Motor neuron (in vitro differentiated cells): ENCODE measurements around the gene RHOH. TPM values are rescaled to one million over a fixed set of nuclear protein-coding genes. Genes with fewer than 3 reads are reported as not detected.
"Not testable (repeated sequence)": the region's sequence is repeated elsewhere in the genome, so short reads cannot be mapped to it uniquely, and the experiment has no call there.

Experiments used
- ATAC-seq, 8 experiments: fragments of 200-7000 bp; cut with Tn5 transposase; replicated peaks in 6 of 8; 2 replicates each; pipeline ENCODE4 v1.8.0; 2021; ENCODE audit warnings: mild to moderate bottlenecking in 8 of 8, moderate library complexity in 8 of 8
- H3K27ac ChIP-seq, 2 donors: fragments of 250-450 bp; sonication (Bioruptor Pico); 2 replicates each; pipeline ENCODE4 v1.9.0; 2021; ENCODE audit warnings: antibody characterized with exemption in 2 of 2, mild to moderate bottlenecking in 2 of 2, moderate library complexity in 1 of 2
- H3K4me1 ChIP-seq, 2 donors: fragments of 250-450 bp; sonication (Bioruptor Pico); replicated peaks in 1 of 2; 2 replicates each; pipeline ENCODE4 v1.6.1; 2021; ENCODE audit warnings: antibody characterized with exemption in 2 of 2, mild to moderate bottlenecking in 2 of 2, moderate library complexity in 1 of 2
- H3K4me3 ChIP-seq, 5 donors: fragments of 250-450 bp; sonication (Bioruptor Pico); 2 replicates each; pipeline ENCODE4 v1.9.0; 2021; ENCODE audit warnings: antibody characterized with exemption in 5 of 5, mild to moderate bottlenecking in 5 of 5, moderate library complexity in 4 of 5
- WGBS, 10 experiments: fragments of 450-650 bp; shearing (Covaris generic); methylation state at CpG; one replicate each; pipeline ENCODE4 v1.0.0; 2022; 5-methylcytosine and 5-hydroxymethylcytosine counted together
- in situ Hi-C, 9 experiments: fragments of 400-800 bp; cut with MboI; loops; one replicate each; pipeline ENCODE4 v1.15.0; 2021; ENCODE audit warnings: low sequenced_read_pairs in 9 of 9, low pct_unique_long_range_greater_than_20kb in 2 of 9; ENCODE audit not compliant: unreplicated experiment in 9 of 9
- total RNA-seq, 8 experiments: library from RNA; unstranded; fragments of 300-600 nt; gene quantifications; 2 replicates each; pipeline versions ENCODE4 v1.2.3 to v1.2.4, GENCODE V29; 2022

RHOH gene
- total RNA-seq, 8 experiments from 2014 or later, result 0.10 to 5.5 (median 0.46) TPM; not detected in 1

DNA sequence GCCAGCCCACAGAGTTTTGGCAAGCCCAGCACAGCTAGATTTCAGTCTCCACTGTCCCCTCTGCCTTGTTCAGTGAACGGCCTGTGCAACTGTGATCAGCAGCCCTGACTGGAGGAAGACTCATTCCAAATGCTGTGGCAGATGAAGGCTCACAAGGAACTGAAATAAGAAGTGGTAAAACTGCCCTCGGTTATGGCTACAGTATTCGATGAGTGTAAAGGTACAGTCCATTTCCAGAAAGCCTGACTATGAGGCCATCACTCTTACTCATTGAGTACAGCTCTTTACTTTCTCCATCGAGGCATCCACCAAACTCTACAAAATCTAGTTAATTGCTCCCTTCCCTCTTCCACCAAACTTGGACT is 69.1 kb downstream of the RHOH start:
- WGBS, 10 experiments, result 43 to 100% (median 100%) methylated on average over 1 to 3 of the region's 4 CpGs; no CpG with 5 or more reads in 2 of the 10 experiments
- Histone ChIP-seq H3K4me1 (peaks cover 9 to 10% of the 10 kb centered on the region in 2 donors), H3K27ac (no peak overlapping the region), H3K4me3 (no peak overlapping the region)
- no peak for ATAC-seq
- in situ Hi-C loops, result no loop called here

DNA sequence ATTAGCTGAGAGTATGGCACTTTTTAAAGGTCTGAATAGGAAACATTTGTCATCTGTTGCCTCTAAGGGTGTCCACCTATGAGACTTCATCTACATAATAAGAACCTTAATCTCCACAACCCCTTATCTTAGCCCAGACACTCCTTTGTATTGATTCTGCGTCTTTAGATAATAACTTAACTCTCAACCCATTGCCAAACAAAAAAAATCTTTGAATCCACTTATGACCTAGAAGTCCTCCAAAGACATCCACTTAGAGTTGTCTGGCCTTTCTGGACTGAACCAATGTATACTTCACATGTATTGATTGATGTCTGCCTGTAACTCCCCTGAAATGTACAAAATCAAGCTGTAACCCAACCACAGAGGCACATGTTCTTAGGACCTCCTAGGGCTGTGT is 72.3 kb downstream of the RHOH start:
- ATAC-seq, result no peak
- Histone ChIP-seq H3K27ac (no peak overlapping the region), H3K4me1 (peaks cover 9 to 10% of the 10 kb centered on the region in 2 donors), H3K4me3 (no peak overlapping the region)
- 17 to 80% (median 67%) methylated on average over 1 of the region's 1 CpG; no CpG with 5 or more reads in 6 of the 10 experiments for WGBS, 10 experiments
- in situ Hi-C loops, result no loop called here

DNA sequence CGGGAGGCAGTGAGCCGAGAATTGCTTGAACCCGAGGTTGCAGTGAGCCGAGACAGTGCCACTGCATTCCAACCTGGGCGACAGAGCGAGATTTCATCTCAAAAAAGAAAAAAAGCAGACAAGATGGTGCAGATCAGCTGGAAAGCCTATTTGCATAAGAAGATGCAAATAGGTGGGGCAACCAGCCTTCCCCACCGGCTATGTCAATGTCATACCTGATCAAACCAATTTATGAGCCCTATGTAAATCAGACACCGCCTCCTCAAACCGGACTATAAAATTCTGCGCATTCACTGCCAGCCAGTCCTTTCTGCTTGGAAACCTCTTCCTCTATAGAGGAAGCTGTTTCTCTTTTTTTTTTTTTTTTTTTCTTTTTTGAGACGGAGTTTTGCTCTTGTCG is 73.8 kb downstream of the RHOH start:
- Histone ChIP-seq H3K4me3 (no peak overlapping the region), H3K27ac (no peak overlapping the region), H3K4me1 (peaks cover 0 to 10% of the 10 kb centered on the region in 2 donors)
- ATAC-seq, result no peak
- 64 to 99% (median 90%) methylated on average over 5 to 10 of the region's 12 CpGs; no CpG with 5 or more reads in 2 of the 10 experiments for WGBS, 10 experiments
- in situ Hi-C loops, result no loop called here

DNA sequence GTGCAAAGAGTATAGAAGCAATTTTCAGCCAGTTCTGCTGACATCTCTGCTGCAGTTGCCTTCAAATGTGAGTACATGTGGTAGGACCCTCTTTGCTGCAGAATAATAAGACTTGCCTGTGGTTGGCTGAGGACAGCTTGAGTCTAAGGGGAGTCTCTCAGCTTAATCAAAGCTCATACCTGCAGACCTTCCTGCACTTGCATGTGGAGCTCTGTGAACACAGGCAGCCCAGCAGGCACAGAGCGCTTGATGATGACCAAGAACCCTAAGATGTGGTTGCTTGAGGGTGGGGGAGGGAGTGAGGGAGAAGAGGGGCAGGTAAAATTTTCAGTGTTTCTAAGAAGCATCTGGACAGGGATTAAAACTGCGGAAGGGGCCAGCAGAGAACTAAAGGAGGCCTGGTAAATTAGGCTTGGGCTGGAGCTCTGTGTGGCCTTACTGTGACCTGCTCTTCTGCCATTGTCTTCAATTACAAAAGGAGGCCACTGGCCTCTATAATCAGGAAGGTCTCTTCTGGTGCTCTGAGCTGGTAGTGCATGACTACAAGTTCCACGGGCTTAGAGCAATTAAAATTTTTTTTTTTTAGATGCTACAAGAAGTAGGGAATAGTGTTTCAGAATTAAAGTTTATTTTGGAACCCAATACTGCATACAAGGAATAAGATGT is 78.4 kb downstream of the RHOH start:
- H3K4me3 ChIP-seq, result no peak overlapping the region
- no peak overlapping the region for H3K27ac ChIP-seq
- 0 to 58% (median 30%) methylated on average over 1 to 3 of the region's 3 CpGs; no CpG with 5 or more reads in 4 of the 10 experiments for WGBS, 10 experiments
- peaks cover 0 to 9% of the 10 kb centered on the region in 2 donors for H3K4me1 ChIP-seq
- ATAC-seq, result no peak
- in situ Hi-C loops, result no loop called here

DNA sequence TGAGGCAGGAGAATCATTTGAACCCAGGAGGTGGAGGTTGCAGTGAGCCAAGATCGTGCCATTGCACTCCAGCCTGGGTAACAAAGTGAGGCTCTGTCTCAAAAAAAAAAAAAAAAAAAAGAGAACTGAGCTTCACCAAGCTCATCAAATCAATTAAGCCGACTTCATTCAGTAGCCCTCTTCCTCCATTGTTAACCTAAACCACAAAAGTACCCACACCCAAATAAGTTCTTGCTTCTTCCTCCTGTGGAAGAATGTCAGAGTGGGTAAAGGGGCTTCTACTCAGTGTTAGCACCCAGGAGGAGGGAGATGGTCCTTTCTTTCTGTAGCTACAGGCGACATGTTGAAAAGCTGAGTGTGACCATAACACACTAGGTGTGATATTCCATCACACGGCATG is 79.7 kb downstream of the RHOH start:
- 63 to 100% (median 76%) methylated on average over 1 to 3 of the region's 4 CpGs; no CpG with 5 or more reads in 3 of the 10 experiments for WGBS, 10 experiments
- Histone ChIP-seq H3K27ac (no peak overlapping the region), H3K4me1 (peaks cover 0 to 9% of the 10 kb centered on the region in 2 donors), H3K4me3 (no peak overlapping the region)
- ATAC-seq, result no peak
- in situ Hi-C loops, result no loop called here

DNA sequence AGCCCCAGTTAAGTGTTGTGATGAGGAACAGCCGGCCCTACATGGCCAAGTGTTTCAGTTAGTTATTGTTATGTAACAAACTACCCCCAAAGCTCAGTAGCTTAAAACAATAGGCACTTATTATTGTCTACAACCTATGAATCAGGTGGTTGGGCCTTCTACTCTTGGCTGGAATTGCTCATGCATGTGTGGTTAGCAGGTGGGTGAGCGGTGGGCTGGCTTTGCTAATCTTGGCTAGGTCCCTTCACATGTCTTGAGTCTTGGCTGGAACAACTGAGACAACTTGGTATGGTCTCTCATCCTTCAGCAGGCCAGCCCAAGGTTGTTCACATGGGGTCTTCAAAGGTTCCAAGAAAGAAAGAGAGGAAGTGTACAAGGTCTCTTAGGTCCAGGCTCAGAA is 83.8 kb downstream of the RHOH start:
- Histone ChIP-seq H3K4me3 (no peak overlapping the region), H3K27ac (no peak overlapping the region), H3K4me1 (peaks cover 0 to 6% of the 10 kb centered on the region in 2 donors)
- ATAC-seq, result no peak
- in situ Hi-C loops, result no loop called here
- 80 to 100% (median 100%) methylated on average over 1 to 2 of the region's 2 CpGs; no CpG with 5 or more reads in 5 of the 10 experiments for WGBS, 10 experiments

DNA sequence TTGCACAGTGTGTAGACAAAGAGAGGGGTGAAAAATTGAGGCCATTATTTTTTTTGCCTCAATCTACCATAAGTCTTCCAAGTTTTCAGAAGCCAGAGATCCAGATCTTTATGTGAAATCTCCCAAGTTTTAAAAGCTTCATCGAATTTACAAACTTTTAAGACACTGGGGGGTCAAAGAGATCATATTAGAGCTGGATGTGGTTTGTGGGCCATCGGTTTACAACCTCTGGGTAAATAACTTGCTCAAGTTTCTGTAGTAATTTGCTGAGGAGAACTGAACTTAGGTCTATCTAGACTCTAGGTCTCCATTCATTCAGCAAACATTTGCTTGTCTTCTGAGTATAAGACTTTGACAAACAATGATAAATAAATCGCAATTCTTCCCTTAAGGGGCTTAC is 84.3 kb downstream of the RHOH start:
- no peak for ATAC-seq
- in situ Hi-C loops, result no loop called here
- no peak overlapping the region for H3K4me3 ChIP-seq
- peaks cover 0 to 7% of the 10 kb centered on the region in 2 donors for H3K4me1 ChIP-seq
- no peak overlapping the region for H3K27ac ChIP-seq
- WGBS, 10 experiments, result 19 to 100% (median 74%) methylated on average over 1 to 3 of the region's 3 CpGs

DNA sequence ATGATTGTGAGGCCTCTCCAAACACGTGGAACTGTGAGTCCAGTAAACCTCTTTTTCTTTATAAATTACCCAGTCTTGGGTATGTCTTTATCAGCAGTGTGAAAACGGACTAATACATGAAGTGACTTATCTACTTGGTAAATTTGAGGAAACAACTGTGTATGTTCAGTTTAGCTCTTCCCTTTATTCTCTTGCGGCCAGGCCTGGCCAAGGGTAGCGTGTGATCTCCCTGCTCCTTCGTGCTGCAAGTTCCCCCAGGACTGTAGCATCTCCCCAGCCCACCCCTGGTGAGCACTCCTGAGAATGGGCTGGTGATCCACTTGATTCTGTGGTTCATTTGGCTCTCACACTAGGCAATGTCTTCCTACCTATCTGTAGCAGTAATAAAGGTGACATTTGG is 85.1 kb downstream of the RHOH start:
- Histone ChIP-seq H3K27ac (no peak overlapping the region), H3K4me3 (no peak overlapping the region), H3K4me1 (peaks cover 0 to 7% of the 10 kb centered on the region in 2 donors)
- no peak for ATAC-seq
- WGBS, 10 experiments, result 17 to 89% (median 75%) methylated on average over 1 to 3 of the region's 5 CpGs; no CpG with 5 or more reads in 3 of the 10 experiments
- in situ Hi-C loops, result no loop called here

DNA sequence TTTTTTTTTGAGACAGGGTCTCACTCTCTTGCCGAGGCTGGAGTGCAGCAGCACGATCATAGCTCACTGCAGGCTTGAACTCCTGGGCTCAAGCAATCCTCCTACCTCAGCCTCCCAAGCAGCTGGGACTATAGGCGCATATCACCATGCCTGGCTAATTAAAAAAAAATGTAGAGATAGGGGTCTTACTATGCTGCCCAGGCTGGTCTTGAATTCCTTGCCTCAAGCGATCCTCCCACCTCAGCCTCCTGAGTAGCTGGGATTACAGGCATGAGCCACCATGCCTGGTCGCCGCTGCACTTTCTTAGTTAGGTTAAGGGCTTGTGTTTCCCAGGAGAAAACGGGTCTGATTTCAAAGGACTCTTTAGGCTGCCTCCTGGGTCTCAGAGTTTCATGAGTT is 86.0 kb downstream of the RHOH start:
- H3K27ac ChIP-seq, H3K4me1 ChIP-seq, H3K4me3 ChIP-seq, ATAC-seq, in situ Hi-C loops: not testable (repeated sequence)
- WGBS, 10 experiments, result 7 to 100% (median 87%) methylated on average over 1 to 5 of the region's 7 CpGs; no CpG with 5 or more reads in 1 of the 10 experiments

DNA sequence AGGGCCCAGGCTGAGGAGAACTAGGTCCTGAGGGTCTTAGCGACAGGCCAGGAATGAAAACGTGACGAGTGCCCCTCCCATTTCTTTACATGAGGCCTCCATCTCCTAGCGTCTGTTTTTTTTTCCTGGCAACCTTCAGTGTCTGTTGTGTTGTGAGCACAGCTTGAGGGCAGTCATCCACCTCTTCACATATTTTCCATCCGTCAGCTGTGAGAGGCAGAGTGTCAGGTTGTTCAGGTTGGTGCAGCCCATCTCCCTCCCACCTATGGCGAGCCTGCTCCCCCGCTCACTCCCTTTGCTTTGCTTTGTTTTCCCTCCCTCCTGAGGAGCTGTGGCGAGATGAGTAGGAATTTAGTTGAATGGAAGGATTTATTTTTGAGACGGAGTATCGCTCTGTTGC is 86.6 kb downstream of the RHOH start:
- no peak for ATAC-seq
- H3K27ac ChIP-seq, result no peak overlapping the region
- H3K4me1 ChIP-seq, result peaks cover 0 to 7% of the 10 kb centered on the region in 2 donors
- in situ Hi-C loops, result no loop called here
- H3K4me3 ChIP-seq, result no peak overlapping the region
- 83 to 100% (median 88%) methylated on average over 1 to 8 of the region's 10 CpGs; no CpG with 5 or more reads in 5 of the 10 experiments for WGBS, 10 experiments

DNA sequence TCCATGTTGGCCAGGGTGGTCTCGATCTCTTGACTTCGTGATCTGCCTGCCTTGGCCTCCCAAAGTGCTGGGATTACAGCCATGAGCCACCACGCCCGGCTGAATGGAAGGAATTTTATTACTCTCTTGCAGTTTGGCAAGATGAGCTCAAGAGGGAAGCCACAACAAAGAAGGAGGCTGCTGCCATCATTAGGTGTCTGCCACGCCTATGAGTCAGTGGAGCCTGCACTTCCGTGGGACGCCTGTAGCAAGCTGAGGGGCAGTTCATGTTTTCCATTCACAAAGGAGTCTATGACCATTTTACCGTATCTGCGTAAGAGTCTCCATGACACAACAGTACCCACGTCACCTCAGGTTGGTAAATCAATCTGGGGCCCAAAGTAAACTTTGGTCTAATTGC is 87.1 kb downstream of the RHOH start:
- 72 to 100% (median 86%) methylated on average over 1 to 7 of the region's 10 CpGs; no CpG with 5 or more reads in 4 of the 10 experiments for WGBS, 10 experiments
- Histone ChIP-seq H3K4me3 (no peak overlapping the region), H3K4me1 (peaks cover 0 to 7% of the 10 kb centered on the region in 2 donors), H3K27ac (no peak overlapping the region)
- in situ Hi-C loops, result no loop called here
- ATAC-seq, result peak in 1 of 8 experiments; percentile 24

DNA sequence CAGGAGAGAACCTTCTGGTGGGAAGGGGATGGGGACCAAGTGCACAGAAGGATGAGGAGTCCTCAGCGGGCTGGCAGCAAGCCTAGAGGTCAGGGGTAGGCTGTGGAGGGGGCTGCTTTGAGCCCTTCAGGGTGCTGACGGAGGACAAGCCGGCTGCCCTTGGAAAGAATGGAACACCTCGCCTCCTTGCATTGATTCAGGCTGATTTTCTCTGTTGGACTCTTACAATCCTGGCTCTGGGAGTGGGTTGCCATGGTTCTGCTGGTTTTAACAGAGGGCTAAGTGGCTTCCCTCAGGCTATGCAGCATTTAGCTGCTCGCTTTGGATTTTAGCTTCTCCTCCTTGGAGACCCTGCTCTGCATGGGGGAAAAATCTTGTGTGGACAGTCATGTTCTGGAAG is 88.9 kb downstream of the RHOH start:
- in situ Hi-C loops, result no loop called here
- peak in 3 of 8 experiments; percentile 55 to 97 (median 64) for ATAC-seq
- peaks cover 0 to 7% of the 10 kb centered on the region in 2 donors for H3K4me1 ChIP-seq
- WGBS, 10 experiments, result 54 to 100% (median 79%) methylated on average over 1 to 3 of the region's 5 CpGs; no CpG with 5 or more reads in 4 of the 10 experiments
- H3K27ac ChIP-seq, result no peak overlapping the region
- H3K4me3 ChIP-seq, result no peak overlapping the region

DNA sequence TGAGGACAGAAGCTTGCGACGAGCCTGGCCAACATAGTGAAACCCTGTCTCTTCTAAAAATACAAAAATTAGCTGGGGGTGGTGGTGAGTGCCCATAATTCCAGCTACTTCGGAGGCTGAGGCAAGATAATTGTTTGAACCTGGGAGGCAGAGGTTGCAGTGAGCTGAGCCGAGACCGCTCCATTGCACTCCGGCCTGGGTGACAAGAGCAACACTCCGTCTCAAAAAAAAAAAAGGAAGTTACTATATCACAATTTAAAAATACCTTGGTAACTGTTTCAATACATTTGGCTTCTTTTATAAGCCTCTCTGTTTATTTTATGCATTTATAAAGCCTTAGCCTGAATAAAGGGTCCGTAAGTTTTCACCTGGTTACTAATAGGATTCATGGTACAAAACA is 91.7 kb downstream of the RHOH start:
- ATAC-seq, result no peak
- Histone ChIP-seq H3K4me1 (peaks cover 0 to 7% of the 10 kb centered on the region in 2 donors), H3K27ac (no peak overlapping the region), H3K4me3 (no peak overlapping the region)
- in situ Hi-C loops, result no loop called here
- 72 to 100% (median 90%) methylated on average over 1 to 7 of the region's 8 CpGs; no CpG with 5 or more reads in 1 of the 10 experiments for WGBS, 10 experiments
